GF-D8 (cell line): ENCODE data around the gene ANKRD2.
"Not testable (repeated sequence)": the region's sequence is repeated elsewhere in the genome, so short reads cannot be mapped to it uniquely, and the experiment has no call there.

Experiments used
- DNase-seq: peaks from one replicate; lab custom pipeline; 2025; lab: John Stamatoyannopoulos, UW

Gene ANKRD2, protein sequence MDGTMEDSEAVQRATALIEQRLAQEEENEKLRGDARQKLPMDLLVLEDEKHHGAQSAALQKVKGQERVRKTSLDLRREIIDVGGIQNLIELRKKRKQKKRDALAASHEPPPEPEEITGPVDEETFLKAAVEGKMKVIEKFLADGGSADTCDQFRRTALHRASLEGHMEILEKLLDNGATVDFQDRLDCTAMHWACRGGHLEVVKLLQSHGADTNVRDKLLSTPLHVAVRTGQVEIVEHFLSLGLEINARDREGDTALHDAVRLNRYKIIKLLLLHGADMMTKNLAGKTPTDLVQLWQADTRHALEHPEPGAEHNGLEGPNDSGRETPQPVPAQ

DNA sequence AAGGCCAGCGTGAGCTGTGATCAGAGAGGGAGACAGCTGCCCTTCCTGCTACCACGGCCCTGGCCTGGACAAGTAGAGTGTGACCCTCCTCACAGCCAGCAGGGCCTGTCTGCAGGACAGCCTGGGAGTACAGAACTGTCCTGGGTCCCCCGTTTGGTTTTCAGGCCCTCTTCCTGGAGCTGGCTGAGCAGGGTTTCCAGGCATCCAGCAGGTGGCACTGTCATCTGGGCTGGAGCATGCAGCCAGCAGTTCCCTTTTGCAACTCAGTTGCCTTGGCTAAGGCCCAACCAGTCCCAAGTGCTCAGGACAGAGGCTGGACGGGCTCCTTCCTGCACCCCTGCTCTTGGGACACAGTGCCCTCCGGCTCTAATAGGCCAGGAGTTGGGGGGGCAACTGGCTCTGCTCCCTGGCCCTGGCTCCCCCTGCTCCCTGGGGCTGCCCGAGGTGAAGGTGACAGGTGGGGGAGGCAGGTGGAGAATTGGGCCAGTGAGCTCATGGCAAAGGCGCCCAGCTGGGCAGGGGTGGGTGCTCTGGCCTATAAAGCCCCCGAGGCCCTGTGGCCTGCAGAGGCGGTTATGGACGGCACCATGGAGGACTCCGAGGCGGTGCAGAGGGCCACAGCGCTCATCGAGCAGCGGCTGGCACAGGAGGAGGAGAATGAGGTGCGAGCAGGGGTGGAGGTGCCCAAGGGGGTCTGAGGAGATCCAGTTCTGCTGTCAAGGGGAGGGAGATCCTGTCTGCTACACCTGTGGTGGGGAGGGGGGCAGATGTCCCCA is at the start of gene ANKRD2:
Gene ANKRD2, plus strand, starts transcription at position 566 of the 776 bp plus-strand sequence. Its CDS starts 10 bp downstream, at position 576.
- DNase-seq, result peak; percentile 18

- DNase-seq, result no peak
Measured at GRCh38 chr10:97522937-97523336, 49.6 kb upstream of the ANKRD2 start.

DNA sequence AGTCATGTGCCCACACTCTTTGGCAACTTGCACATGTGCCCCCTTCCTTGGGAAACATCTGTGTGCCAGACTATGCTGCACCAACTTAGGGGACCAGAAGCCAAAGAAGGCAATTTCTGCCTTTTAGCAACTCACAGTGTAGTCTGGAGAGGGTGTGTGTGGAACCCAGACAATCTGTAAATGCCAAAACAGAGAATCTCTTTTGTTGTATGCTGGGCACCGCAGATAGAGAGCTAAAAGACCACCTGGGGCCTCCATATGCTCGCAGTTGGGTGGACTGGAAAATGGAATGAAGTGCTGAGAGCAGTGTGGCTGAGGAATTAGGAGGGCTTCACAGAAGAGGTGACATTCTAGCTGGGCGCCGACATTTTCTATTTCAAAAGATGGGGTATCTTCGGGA is 47.5 kb upstream of the ANKRD2 start:
- DNase-seq, result no peak

- no peak for DNase-seq
Measured at GRCh38 chr10:97525683-97526110, 46.9 kb upstream of the ANKRD2 start.

- not testable (repeated sequence) for DNase-seq
Measured at GRCh38 chr10:97528876-97529275, 43.7 kb upstream of the ANKRD2 start.

DNA sequence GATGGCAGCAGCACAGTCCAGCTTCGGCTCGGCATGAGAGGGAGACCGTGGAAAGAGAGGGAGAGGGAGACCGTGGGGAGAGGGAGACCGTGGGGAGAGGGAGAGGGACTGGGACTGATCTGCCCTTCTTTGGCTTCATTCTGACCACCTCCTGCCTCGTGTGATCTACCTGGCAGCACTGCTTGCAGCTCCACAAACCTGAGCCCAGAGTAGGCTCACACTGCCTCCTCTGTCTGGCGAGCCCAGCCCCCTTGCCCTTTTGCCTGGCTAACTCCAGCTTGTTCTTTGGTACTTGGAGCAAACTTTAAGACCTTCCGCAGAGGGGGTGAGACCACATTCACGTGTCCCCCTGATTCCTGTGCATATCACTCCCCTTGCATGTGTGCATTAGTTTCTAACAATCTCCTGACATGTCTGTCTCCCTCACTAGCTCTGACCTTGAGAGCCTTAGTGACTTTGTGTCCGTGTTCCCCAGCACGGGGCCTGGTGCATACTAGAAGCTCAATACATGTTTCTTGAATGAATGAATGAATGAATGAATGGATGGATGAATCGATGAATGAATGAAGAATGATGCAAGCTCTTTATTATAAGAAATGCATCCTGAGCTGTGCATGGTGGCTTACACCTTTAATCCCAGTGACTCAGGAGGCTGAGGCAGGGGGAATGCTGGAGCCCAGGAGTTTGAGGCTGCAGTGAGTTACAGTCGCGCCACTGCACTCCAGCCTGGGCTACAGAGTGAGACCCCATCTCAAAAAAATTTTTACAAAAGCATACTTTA is 42.7 kb upstream of the ANKRD2 start:
- DNase-seq, result no peak

DNA sequence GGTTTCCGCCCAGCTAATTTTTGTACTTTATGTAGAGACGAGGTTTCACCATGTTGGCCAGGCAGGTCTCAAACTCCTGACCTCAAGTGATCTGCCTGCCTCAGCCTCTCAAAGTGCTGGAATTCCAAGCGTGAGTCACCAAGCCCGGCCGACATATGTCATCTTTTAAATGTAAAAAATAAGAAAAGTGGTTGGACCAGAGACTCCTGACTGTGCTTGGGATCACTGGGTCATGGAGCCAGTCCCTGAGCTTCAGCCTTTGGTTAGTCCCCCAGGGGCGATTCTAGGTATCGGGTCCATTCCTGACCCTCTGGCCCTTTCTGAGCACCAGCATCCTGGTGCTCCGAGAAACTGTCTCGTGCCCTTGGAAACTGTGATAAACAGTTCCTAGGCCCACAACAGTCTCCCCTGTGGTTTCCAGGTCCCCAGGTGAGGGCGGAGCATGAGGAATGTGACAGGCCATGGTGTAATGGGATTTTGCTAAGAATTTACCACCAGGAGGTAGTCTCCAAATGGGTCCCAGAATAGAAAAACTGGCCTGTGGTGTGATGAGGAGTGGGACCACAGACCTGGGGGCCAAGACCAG is 41.1 kb upstream of the ANKRD2 start:
- no peak for DNase-seq

DNA sequence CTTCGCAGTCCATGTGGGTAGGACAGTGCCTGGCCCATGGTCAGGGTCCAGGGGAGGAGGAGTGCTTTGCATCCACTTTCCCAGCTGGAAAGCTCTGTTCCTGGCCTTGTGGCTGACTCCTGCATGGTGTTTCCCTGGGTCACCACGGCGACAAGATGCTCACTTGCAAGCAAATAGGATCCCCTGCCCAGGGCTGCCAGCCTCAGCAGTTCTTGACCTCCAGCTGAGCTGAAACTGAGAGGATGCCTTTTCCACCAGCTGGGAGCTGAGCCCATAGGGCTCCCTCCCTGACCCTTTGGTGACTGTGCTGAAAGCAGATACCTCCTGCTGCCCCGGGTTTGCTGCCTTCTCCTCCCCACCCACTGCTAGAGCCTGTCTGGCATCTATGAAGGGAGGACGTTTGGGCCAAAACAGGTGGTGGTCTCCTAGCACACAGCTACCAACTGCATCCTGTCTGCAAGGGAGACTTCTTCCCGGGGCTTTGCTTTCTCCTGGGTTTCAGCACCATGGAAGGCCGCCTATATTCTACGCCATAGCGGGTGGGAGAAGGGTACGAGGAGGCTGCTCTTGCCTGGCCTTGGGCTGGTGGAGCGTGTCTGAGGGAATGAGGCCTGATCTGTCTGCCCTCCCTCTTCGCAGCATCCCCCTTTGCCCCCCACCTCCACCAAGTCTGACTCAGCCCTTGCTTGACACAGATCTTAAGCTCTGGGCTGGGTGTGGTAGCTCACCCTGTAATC is 39.5 kb upstream of the ANKRD2 start:
- no peak for DNase-seq

DNA sequence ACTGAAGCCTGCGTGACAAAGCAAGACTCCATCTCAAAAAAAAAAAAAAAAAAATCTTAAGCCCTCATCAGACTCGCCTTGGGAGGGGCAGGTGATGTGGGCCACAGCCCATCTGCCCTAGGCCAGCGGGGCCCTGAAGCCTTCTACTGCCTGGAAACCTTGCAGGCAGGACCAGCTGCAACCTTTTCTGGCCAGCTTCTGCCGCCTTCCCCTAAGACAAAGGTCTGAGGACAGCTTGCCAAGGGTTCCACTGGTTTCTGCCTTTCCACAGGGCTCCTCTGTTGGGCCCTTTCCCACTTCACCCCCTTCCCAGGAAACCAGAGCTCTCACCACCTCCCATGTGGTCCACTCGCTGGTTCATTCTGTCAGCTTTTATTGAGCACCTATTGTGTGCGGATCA is 38.7 kb upstream of the ANKRD2 start:
- no peak for DNase-seq

DNA sequence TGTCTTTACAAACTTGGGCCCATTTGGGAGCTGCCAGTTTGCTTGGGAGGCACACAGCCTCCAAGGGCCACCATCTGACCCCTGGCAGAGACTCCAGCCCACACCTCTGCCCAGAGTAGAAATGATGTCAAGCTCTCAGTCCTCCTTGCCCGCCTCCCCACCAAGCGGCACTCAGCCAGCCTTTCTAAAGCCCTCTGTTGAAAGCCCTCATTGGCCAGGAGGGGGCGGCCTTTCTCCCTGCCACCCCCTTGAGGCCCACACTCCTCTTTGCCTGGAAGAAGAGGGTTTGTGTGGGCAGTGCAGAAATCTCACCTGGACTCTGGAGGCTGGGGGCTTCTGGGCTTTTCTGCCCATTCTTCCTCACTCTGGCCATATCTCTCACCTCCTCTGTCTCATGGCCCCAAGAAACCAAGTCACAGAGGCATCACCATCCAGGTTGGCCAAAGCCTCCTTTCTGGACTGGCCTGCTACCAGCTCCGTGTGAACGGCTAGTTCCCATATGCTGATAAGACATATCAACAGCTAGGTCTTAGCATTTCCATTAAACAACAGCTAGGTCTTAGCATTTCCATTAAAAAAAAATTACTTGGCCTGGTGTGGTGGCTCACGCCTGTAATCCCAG is 37.7 kb upstream of the ANKRD2 start:
- DNase-seq, result no peak

DNA sequence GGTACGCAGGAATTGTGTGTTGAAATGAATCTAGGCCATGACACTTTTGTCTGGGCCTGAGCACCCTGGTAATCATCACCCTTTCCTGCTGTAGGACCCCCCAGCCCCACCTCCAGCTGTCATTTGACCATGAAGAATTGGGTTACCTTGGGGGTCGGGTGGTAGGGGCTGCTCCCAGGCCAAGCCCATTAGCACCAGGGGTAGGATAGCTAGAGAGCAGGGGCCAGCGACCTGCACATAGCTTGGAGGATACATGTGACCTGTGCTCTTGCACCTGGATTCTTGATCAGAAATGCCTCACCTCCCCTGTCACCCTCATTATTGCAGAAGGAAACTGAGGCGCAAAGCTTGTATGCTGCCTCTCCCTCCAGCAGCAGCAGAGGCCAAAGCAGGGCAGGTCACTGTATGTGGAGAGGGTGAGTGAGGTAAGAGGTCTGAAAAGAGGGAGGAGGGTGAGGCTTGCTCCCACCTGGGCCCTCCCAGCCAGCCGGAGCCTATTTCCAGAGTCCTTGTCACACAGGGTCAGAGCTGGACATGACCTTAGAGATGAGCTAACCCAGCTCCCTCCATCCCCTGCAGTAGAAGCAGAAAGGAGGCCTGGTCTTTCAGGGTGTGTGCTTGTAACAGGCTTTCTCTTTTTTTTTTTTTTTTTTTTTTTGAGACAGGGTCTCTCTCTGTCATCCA is 35.3 kb upstream of the ANKRD2 start:
- no peak for DNase-seq

DNA sequence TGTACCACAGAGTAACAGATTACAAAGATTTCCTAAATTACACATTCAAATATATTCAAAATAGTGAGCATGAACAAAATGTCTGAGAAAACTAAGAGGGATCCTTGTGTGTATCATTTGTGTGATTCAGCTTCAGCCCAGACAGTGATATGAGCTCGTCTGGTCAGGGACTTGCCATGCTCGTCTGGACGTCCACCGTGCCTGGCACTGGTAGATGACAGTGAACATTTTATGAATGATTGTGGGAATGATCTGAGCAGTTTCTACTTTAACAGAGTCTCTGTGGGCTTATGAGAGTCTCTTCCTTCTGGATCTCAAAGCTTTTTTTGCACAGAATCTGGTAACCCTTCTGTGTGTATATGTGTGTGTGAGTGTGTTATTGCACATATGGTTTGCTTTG is 34.2 kb upstream of the ANKRD2 start:
- no peak for DNase-seq

DNA sequence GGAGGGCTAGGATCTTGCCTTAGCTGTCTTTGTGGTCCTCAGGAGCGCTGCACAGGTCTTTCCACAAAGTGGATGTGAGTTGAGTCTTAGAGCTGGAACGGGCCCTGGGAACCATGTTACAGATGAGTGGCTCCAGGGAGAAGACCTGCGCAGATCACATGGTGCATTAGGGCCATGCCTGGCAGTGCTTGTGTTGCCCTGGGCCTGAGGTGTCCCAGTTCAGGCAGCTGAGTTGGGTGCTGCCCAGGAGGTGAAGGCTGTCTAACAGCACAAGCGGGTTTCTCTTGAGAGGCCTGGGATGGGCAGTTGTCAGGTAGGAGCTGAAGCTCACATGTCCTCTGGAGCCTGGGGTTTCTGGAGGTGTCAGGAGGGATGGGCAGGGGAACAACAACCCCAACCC is 33.7 kb upstream of the ANKRD2 start:
- no peak for DNase-seq

- DNase-seq, result no peak
Measured at GRCh38 chr10:97539523-97540200, 32.9 kb upstream of the ANKRD2 start.

GRCh38 chr10:97540669-97541500 is 31.7 kb upstream of the ANKRD2 start:
- no peak for DNase-seq

DNA sequence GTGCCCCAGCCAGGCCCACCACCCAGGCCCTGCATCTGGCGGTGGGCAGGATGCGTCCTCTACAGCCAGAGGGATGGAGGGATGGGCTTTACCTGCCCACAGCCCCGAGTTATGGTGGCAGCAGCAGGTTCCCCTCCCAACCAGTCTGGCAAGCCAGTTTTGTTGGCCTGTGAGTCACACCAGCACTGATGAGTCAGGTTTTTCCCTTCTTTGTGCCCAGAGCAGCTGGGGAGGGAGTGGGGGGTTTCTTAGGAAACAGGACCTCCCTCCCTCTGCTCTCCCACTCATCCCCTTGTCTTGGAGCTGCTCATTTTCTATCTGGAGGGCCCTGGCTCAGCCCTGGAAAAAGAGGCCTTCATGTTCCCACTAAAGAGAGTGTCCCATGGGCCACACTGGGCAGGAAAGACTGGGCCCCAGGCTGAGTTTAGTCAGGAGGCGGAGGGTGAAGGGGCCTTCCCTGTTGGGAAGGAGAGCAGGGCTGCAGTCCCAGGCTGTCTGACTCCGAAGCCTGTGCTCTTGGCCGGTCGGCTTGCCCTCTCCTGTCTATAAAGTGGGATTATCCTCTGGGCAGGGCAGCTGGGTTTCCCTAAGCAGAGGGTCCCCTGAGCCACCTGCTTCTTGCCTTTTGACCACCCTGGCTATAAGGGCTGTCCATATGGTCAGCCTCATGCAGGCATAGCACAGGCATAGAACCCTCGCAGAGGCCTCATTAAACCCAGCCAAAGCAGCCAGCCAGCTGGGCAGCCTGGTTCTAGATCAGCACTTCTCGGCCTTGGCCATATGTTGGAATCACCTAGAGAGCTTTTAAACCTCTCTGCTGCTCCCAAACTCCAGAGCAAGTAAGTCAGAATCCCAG is 30.2 kb upstream of the ANKRD2 start:
- DNase-seq, result no peak

DNA sequence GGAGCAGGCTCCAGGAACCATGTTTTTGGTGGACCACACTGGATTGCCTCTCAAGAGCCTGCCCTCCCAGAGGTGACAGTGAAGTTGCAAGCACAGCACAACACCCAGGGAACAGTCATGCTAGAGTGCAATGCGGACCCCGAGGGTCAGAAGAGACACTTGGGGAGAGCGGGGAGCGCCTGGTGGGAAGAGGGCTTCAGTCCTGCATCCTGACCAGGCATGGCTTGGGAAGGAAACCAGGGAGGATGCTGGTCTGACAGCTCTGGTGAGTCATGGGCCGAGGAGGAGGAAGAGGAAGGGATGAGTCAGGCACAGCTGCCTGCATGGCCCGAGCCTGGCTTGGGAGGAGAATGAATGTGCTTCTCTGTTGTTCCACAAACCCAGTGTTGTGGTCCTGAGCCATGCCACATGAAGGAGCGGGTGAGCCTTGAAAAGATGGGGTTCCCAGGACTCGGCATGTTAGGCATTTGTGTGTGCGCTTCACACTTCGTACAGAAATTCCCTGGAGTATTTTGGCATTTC is 29.5 kb upstream of the ANKRD2 start:
- peak; percentile 37 for DNase-seq
